ENCODE measurements around the gene C1orf53. TPM values are rescaled to one million over a fixed set of nuclear protein-coding genes. Genes with fewer than 3 reads are reported as not detected.
"Not testable (repeated sequence)": the region's sequence is repeated elsewhere in the genome, so short reads cannot be mapped to it uniquely, and the experiment has no call there.

C1orf53 gene
- total RNA-seq, 6 donors from 2014 or later: 2.5 to 9.9 (median 7.2) TPM; not detected in 2

DNA sequence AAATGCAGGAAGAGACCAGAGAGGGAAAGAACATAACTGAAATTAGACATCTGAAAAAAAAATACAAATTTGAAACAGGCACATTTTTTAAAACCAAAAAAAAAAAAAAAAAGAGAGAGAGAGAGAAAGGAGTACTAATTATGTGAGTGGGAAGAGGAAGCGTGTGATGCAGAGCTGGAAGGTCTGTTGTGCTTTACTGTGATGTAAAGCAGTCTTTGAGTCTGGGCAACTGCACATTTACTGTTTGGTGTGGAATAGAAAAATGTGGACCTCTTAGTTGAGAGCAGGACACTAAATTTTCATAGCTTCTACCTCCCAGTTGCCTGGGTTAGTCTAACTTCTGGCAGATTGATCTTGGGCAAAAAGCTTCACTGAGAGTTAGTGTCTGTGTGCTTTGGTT is 31.2 kb downstream of the C1orf53 start:
- Histone ChIP-seq H3K36me3 (no peaks in the 10 kb centered on the region), H3K27me3 (peaks cover 0 to 8% (median 0%) of the 10 kb centered on the region in 4 donors), H3K27ac (no peak overlapping the region), H3K9me3 (no peaks in the 10 kb centered on the region), H3K4me3 (no peak overlapping the region), H3K4me1 (peaks cover 0 to 4% (median 2%) of the 10 kb centered on the region in 4 donors)
- no peak for DNase-seq
- WGBS, 2 donors: 58 to 74% methylated on average over 1 of the region's 1 CpG
- ATAC-seq (ENCODE audit: low FRiP score in 2 of 2): no peak
- TF ChIP-seq, protein P1, sequence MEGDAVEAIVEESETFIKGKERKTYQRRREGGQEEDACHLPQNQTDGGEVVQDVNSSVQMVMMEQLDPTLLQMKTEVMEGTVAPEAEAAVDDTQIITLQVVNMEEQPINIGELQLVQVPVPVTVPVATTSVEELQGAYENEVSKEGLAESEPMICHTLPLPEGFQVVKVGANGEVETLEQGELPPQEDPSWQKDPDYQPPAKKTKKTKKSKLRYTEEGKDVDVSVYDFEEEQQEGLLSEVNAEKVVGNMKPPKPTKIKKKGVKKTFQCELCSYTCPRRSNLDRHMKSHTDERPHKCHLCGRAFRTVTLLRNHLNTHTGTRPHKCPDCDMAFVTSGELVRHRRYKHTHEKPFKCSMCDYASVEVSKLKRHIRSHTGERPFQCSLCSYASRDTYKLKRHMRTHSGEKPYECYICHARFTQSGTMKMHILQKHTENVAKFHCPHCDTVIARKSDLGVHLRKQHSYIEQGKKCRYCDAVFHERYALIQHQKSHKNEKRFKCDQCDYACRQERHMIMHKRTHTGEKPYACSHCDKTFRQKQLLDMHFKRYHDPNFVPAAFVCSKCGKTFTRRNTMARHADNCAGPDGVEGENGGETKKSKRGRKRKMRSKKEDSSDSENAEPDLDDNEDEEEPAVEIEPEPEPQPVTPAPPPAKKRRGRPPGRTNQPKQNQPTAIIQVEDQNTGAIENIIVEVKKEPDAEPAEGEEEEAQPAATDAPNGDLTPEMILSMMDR (IDR thresholded peaks at IDR 0.05): no peak
- TF ChIP-seq POLR2AphosphoS5 (IDR thresholded peaks at IDR 0.05) (no peak), POLR2A (IDR thresholded peaks at IDR 0.05) (no peak), EP300 (IDR thresholded peaks at IDR 0.05) (no peak)

- no peak for DNase-seq
- Histone ChIP-seq H3K36me3 (no peaks in the 10 kb centered on the region), H3K27me3 (peaks cover 0 to 2% (median 0%) of the 10 kb centered on the region in 4 donors), H3K4me3 (no peak overlapping the region), H3K9me3 (no peaks in the 10 kb centered on the region), H3K4me1 (no peaks in the 10 kb centered on the region), H3K27ac (no peak overlapping the region)
- TF ChIP-seq EP300 (IDR thresholded peaks at IDR 0.05): no peak
- no peak for TF ChIP-seq POLR2A (IDR thresholded peaks at IDR 0.05)
- TF ChIP-seq, protein P1 (IDR thresholded peaks at IDR 0.05): no peak
- TF ChIP-seq POLR2AphosphoS5 (IDR thresholded peaks at IDR 0.05): no peak
- 93 to 95% methylated on average over 2 of the region's 2 CpGs for WGBS, 2 donors
- no peak for ATAC-seq (ENCODE audit: low FRiP score in 2 of 2)
Observed at GRCh38 chr1:197937381-197937780, 35.0 kb downstream of the C1orf53 start.

DNA sequence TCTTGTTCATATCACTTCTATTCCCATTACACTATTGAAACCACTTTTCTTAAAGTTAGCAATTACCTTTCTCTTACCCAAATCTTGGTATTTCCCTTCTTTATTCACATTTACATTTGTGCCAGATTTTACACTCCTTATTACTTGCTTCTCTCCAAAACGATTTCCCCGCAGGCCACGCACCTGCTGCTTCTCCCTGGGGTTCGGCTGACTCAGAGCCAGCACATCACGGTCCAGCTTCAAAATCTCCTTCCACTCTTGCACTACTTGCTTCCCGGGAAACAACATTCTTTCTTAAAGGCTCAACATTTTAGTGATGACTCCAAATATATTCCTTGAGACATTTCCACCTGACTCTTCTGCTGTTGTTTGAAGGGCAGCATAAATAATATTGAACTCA is 35.5 kb downstream of the C1orf53 start:
- no peak overlapping the region for H3K4me3 ChIP-seq
- WGBS, 2 donors: 86 to 91% methylated on average over 6 of the region's 6 CpGs
- TF ChIP-seq EP300 (IDR thresholded peaks at IDR 0.05) (no peak), POLR2AphosphoS5 (IDR thresholded peaks at IDR 0.05) (no peak), POLR2A (IDR thresholded peaks at IDR 0.05) (no peak)
- TF ChIP-seq, protein P1 (IDR thresholded peaks at IDR 0.05): no peak
- H3K27me3 ChIP-seq: no peaks in the 10 kb centered on the region
- no peaks in the 10 kb centered on the region for H3K4me1 ChIP-seq
- no peak for ATAC-seq (ENCODE audit: low FRiP score in 2 of 2)
- H3K36me3 ChIP-seq: no peaks in the 10 kb centered on the region
- DNase-seq: no peak
- no peak overlapping the region for H3K27ac ChIP-seq
- H3K9me3 ChIP-seq: no peaks in the 10 kb centered on the region

DNA sequence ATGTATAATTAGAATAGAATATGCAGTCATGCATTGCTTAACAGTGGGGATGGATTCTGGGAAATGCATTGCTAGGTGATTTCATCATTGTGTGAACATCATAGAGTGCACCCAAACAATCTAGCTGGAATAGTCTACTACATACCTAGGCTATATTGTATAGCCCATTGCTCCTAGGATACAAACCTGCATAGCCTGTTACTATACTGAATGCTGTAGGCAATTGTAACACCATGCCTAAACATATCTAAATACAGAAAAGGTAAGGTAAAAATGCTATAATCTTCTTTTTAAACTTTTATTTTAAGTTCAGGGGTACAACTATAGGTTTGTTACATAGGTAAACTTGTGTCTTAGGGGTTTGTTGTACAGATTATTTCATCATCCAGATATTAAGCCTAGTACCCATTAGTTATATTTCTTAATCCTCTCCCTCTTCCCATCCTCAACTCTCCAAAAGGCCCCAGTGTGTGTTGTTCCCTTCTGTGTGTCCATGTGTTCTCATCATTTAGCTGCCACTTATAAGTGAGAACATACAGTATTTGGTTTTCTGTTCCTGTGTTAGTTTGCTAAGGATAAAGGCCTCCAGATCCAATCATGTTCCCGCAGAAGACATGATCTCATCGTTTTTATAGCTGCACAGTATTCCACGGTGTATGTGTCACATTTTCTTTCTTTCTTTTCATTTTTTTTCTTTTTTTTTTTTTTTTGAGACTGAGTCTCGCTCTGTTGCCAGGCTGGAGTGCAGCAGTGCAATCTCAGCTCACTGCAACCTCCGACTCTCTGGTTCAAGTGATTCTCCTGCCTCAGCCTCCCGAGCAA is 36.9 kb downstream of the C1orf53 start:
- WGBS, 2 donors: 79 to 89% methylated on average over 6 of the region's 6 CpGs
- H3K27me3 ChIP-seq, H3K9me3 ChIP-seq, H3K4me1 ChIP-seq, H3K4me3 ChIP-seq, DNase-seq, H3K27ac ChIP-seq, H3K36me3 ChIP-seq: not testable (repeated sequence)
- peak in 1 of 2 donors; percentile 30 for ATAC-seq (ENCODE audit: low FRiP score in 2 of 2)

DNA sequence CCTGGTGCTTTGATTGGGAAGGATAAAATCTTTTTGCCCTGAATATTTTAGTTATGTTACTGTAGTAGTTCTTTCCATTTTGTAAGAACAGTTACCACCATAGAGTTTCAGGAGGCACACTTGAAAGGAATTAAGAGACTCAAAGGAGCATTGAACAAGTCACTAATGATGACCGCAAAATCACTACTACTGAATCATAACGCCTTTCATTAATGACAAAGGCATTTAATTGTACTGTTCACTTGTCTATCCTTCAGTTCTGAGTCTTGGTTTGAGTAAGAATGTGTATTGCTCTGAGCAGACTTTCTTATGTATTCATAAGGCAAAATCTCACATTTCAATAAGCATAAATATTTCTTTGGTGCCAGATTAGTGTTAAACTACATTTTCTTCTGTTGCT is 39.6 kb downstream of the C1orf53 start:
- Histone ChIP-seq H3K4me3 (no peak overlapping the region), H3K27ac (no peak overlapping the region), H3K36me3 (no peaks in the 10 kb centered on the region), H3K27me3 (no peaks in the 10 kb centered on the region), H3K9me3 (no peaks in the 10 kb centered on the region), H3K4me1 (no peaks in the 10 kb centered on the region)
- TF ChIP-seq POLR2A (IDR thresholded peaks at IDR 0.05): no peak
- TF ChIP-seq, protein P1 (IDR thresholded peaks at IDR 0.05): no peak
- no peak for TF ChIP-seq POLR2AphosphoS5 (IDR thresholded peaks at IDR 0.05)
- TF ChIP-seq EP300 (IDR thresholded peaks at IDR 0.05): no peak
- DNase-seq (no peak), ATAC-seq (ENCODE audit: low FRiP score in 2 of 2) (no peak)
- 89 to 94% methylated on average over 2 of the region's 2 CpGs for WGBS, 2 donors

All from upper lobe of left lung (tissue), 6 donors.